HepG2 (cell line): ENCODE data around the gene VAMP5. TPM values are rescaled to one million over a fixed set of nuclear protein-coding genes. Genes with fewer than 3 reads are reported as not detected.

Source experiments
- DDIT3 ChIP-seq: sonication (generic); formaldehyde crosslinking; IDR thresholded peaks from 2 replicates; pipeline ENCODE4 v1.4.0; 2020; ENCODE audit warnings: mild to moderate bottlenecking, missing genetic modification reagents
- EEA1 ChIP-seq: sonication (generic); formaldehyde crosslinking; IDR thresholded peaks from 2 replicates; pipeline ENCODE4 v1.5.1; 2020; ENCODE audit warnings: mild to moderate bottlenecking, missing genetic modification reagents, borderline replicate concordance
- FOXA3 ChIP-seq: IDR thresholded peaks from 2 replicates; pipeline ENCODE4 v1.6.1; 2016; ENCODE audit warnings: missing genetic modification reagents, missing compliant biosample characterization
- KLF16 ChIP-seq, 2 experiments: sonication (generic) in 1 of 2; formaldehyde crosslinking in 1 of 2; IDR thresholded peaks; 2 replicates each; pipeline versions ENCODE4 v1.6.1 to v1.8.0; 2016 to 2023; ENCODE audit warnings: missing genetic modification reagents in 2 of 2, missing compliant biosample characterization in 1 of 2
- NFYB ChIP-seq: sonication (generic); formaldehyde crosslinking; IDR thresholded peaks from 2 replicates; pipeline ENCODE4 v1.4.0; 2020; ENCODE audit warnings: missing genetic modification reagents
- PREB ChIP-seq: sonication (generic); formaldehyde crosslinking; IDR thresholded peaks from 2 replicates; pipeline ENCODE4 v1.4.0; 2020; ENCODE audit warnings: missing genetic modification reagents
- RXRB ChIP-seq: IDR thresholded peaks from 2 replicates; pipeline ENCODE4 v1.6.1; 2016; ENCODE audit warnings: borderline replicate concordance, missing genetic modification reagents, missing compliant biosample characterization
- SSRP1 ChIP-seq: IDR thresholded peaks from 2 replicates; pipeline ENCODE4 v1.6.1; 2016; ENCODE audit warnings: control low read depth
- TIGD3 ChIP-seq: sonication (generic); formaldehyde crosslinking; IDR thresholded peaks from 2 replicates; pipeline ENCODE4 v1.5.1; 2020; ENCODE audit warnings: mild to moderate bottlenecking, missing genetic modification reagents, borderline replicate concordance
- ZFP1 ChIP-seq: IDR thresholded peaks from 2 replicates; pipeline ENCODE4 v1.6.1; 2016
- ZFP62 ChIP-seq: sonication (generic); formaldehyde crosslinking; IDR thresholded peaks from 2 replicates; pipeline ENCODE4 v1.4.0; 2020; ENCODE audit warnings: missing genetic modification reagents
- ZNF142 ChIP-seq: sonication (generic); formaldehyde crosslinking; IDR thresholded peaks from 2 replicates; pipeline ENCODE4 v1.4.0; 2020; ENCODE audit warnings: missing genetic modification reagents
- ZNF607 ChIP-seq: sonication (generic); formaldehyde crosslinking; IDR thresholded peaks from 2 replicates; pipeline ENCODE4 v1.5.1; 2020; ENCODE audit warnings: missing genetic modification reagents, mild to moderate bottlenecking, borderline replicate concordance
- ZNF672 ChIP-seq: sonication (generic); formaldehyde crosslinking; IDR thresholded peaks from 2 replicates; pipeline ENCODE4 v1.8.1; 2022; ENCODE audit warnings: missing genetic modification reagents
- ZNF784 ChIP-seq: sonication (generic); formaldehyde crosslinking; IDR thresholded peaks from 2 replicates; pipeline ENCODE4 v1.5.1; 2020; ENCODE audit warnings: missing genetic modification reagents, mild to moderate bottlenecking, borderline replicate concordance
- ZSCAN30 ChIP-seq: sonication (generic); formaldehyde crosslinking; IDR thresholded peaks from 2 replicates; pipeline ENCODE4 v1.5.0; 2020; ENCODE audit warnings: mild to moderate bottlenecking, missing genetic modification reagents
- ZUFSP ChIP-seq: sonication (generic); formaldehyde crosslinking; IDR thresholded peaks from 2 replicates; pipeline ENCODE4 v1.9.0; 2021; ENCODE audit warnings: missing genetic modification reagents, mild to moderate bottlenecking, borderline replicate concordance
- polyA plus RNA-seq, 8 experiments: library from polyadenylated mRNA; depleted of rRNA in 3 of 8; stranded (reverse) in 7 of 8; unstranded in 1 of 8; fragments of >200 nt; fragmentation: Illumina TruSeq in 4 of 8; extraction: Trizol in 4 of 8; gene quantifications; 2 replicates each; pipeline versions ENCODE4 v1.2.1 to v1.2.3, GENCODE V29; 2011 to 2016; ENCODE audit warnings: low read depth in 4 of 8, missing spikeins in 1 of 8, mixed read lengths in 1 of 8; ENCODE audit not compliant: insufficient read depth in 1 of 8
- total RNA-seq, 5 experiments: library from RNA; depleted of rRNA; stranded (reverse); fragments of >200 nt; fragmentation: Illumina TruSeq; extraction: Trizol; gene quantifications; 2 replicates each; pipeline ENCODE4 v1.2.3, GENCODE V29; 2016; ENCODE audit warnings: low read depth in 1 of 5

Gene VAMP5
- total and polyA plus RNA-seq, 2 of the 13 experiments (the other 11 are each of a cell fraction or from before 2014, with no cell fraction given) = 7.2 to 56.7 TPM

- TF ChIP-seq KLF16 (CRISPR knock-in tag; IDR thresholded peaks at IDR 0.05) (peak in 1 of 2 experiments; percentile 53; a peak in 2 of 4 replicates), ZFP1 (CRISPR knock-in tag) (0 out of 2 replicates have a peak, but pooled peaks have one; percentile 4), FOXA3 (CRISPR knock-in tag) (peak; percentile 29; the same call in 1 of the 2 replicates), ZNF607 (CRISPR knock-in tag) (0 out of 2 replicates have a peak, but pooled peaks have one; percentile 43), NFYB (CRISPR knock-in tag) (no peak), ZUFSP (no peak), ZNF672 (CRISPR knock-in tag) (no peak), PREB (CRISPR knock-in tag) (no peak), ZNF784 (CRISPR knock-in tag) (0 out of 2 replicates have a peak, but pooled peaks have one; percentile 25), ZNF142 (CRISPR knock-in tag) (peak; percentile 51; the same call in 1 of the 2 replicates), DDIT3 (CRISPR knock-in tag) (no peak), SSRP1 (CRISPR knock-in tag) (no peak), ZSCAN30 (CRISPR knock-in tag) (no peak), TIGD3 (0 out of 2 replicates have a peak, but pooled peaks have one; percentile 79), EEA1 (CRISPR knock-in tag) (no peak), ZFP62 (CRISPR knock-in tag) (no peak), RXRB (CRISPR knock-in tag) (peak; percentile 8; the same call in 1 of the 2 replicates)
Observed at GRCh38 chr2:85602476-85603234, 18.4 kb downstream of the VAMP5 start, which contains the start of gene TMEM150A (continued).
